GM12872 (cell line): ENCODE measurements around the gene PCNX1.

Experiments
- CTCF ChIP-seq: IDR thresholded peaks from 3 replicates; pipeline ENCODE4 v1.5.1; 2011; ENCODE audit warnings: low read depth, mild to moderate bottlenecking, low read length, moderate library complexity; ENCODE audit not compliant: insufficient read depth

Gene PCNX1

GRCh38 chr14:71086567-71086966, 179.3 kb downstream of the PCNX1 start:
- no peak for TF ChIP-seq CTCF

DNA sequence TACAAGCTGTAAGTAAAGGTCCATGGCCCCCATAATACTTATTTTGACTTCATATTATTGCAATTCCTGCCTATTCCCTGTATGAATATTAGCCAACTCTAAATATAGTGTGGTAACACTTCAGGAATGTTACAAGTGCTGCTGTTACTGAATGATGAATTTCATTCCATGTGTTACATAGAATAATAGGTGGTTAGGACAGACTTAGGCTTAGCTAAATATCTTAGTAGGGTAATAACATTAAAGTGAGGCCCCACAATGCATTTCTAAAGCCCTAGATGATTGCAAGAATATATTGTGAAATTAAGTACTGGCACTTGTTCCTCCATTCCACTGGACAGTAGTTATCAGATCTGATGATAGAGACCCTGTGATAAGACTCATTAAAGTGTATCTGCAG, 182.7 kb downstream of the PCNX1 start:
- TF ChIP-seq CTCF: no peak

GRCh38 chr14:71094722-71095121, 187.5 kb downstream of the PCNX1 start:
- no peak for TF ChIP-seq CTCF

DNA sequence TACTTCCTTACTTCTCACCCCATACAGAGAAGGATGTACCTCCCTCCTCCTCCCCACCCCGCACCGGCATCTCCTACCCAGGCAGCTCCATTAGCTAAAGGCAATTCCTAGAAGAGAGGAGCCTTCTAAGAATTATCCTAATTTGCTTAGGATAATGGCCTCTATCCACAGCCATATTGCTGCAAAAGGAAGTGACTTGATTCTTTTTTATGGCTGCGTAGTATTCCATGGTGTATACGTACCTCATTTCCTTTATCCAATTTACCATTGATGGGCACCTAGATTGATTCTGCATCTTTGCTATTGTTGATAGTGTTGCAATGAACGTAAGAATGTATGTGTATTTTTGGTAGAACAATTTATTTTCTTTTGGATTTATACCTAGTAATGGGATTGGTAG, 189.7 kb downstream of the PCNX1 start:
- no peak for TF ChIP-seq CTCF

- TF ChIP-seq CTCF: peak; percentile 70
Observed at GRCh38 chr14:71103662-71104484, 196.6 kb downstream of the PCNX1 start.

DNA sequence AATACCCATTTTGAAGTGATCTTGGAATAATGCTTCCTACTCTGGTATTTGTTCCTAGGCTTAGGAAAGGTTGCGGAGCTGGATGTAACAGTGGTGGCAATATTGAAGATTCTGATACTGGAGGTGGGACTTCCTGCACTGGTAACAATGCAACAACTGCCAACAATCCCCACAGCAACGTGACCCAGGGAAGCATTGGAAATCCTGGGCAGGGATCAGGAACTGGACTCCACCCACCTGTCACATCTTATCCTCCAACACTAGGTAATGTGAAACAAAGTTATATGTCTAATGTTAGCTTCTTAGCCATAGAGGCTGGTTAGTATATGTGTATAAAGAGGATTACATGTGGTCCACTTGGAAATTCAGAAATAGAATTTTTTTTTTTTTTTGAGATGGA, 197.9 kb downstream of the PCNX1 start:
- TF ChIP-seq CTCF: no peak

GRCh38 chr14:71107921-71108320, 200.7 kb downstream of the PCNX1 start:
- no peak for TF ChIP-seq CTCF
